ENCODE measurements around the gene VIPAS39. TPM values are rescaled to one million over a fixed set of nuclear protein-coding genes. Genes with fewer than 3 reads are reported as not detected.

VIPAS39 gene
- total RNA-seq, 3 donors from 2014 or later: 17.8 to 23.1 (median 18.0) TPM

DNA sequence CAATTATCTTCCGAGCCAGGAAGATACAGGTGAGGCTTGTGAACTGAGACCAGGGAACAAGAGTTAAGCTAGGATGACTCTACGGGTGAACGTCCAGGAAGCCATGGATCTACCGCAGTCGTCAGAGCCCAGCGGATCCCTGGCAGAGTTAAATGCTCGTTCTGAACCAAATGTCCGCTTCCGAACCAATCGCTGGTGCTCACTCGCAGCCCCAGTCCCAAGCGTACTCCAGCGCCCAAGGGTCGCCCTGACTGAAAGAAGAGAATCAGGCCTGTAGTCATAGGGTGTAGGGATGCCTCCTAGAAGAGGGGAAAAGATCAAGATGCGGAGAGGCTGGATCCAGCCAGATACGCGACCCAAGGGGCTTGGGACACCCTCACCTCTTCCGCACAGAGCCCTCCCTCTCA is 283 bp downstream of the VIPAS39 start:
- H3K4me1 ChIP-seq (ENCODE audit: low read depth): peaks cover 16% of the 10 kb centered on the region
- DNase-seq: no peak
- peak; percentile 11 for ATAC-seq
- no peaks in the 10 kb centered on the region for H3K36me3 ChIP-seq (ENCODE audit: low read depth)
- peak overlapping the region; percentile 94 for H3K4me3 ChIP-seq
- TF ChIP-seq, protein P1, sequence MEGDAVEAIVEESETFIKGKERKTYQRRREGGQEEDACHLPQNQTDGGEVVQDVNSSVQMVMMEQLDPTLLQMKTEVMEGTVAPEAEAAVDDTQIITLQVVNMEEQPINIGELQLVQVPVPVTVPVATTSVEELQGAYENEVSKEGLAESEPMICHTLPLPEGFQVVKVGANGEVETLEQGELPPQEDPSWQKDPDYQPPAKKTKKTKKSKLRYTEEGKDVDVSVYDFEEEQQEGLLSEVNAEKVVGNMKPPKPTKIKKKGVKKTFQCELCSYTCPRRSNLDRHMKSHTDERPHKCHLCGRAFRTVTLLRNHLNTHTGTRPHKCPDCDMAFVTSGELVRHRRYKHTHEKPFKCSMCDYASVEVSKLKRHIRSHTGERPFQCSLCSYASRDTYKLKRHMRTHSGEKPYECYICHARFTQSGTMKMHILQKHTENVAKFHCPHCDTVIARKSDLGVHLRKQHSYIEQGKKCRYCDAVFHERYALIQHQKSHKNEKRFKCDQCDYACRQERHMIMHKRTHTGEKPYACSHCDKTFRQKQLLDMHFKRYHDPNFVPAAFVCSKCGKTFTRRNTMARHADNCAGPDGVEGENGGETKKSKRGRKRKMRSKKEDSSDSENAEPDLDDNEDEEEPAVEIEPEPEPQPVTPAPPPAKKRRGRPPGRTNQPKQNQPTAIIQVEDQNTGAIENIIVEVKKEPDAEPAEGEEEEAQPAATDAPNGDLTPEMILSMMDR (IDR thresholded peaks at IDR 0.05): no peak
- H3K9me3 ChIP-seq: no peaks in the 10 kb centered on the region
- intact Hi-C loops (cut with DNase I, micrococcal nuclease): no loop called here

DNA sequence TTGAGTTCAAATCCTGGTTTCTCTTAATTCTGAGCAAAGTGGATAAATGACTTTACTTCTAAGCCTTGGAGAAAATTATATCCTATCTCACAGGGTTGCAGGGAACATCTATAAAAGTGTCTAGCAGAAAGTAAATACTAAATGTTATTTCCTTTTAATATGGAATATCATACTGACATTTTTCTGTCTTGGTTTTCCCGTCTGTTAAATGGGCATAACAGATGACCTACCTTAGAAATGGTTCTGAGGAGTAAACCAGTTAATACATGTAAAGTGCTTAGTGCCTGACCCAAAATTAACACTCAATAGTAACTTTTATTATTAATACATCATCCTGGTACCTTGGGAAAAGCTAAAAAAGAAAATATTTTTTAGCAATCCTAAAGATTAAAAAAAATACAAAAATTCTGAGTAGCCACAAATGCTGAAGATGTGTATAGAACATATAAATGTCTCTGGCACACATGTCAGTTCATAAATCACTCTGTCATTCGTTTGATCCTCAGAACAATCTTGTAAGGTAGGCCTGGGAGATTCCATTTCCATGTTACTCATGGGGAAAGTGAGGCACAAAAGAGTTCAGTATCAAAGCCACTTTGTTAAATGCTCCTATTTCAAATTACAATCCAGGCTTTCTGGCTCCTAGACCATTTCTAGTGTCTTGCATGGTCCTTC is 1.3 kb downstream of the VIPAS39 start:
- H3K9me3 ChIP-seq: no peaks in the 10 kb centered on the region
- H3K4me1 ChIP-seq (ENCODE audit: low read depth): peaks cover 16% of the 10 kb centered on the region
- ATAC-seq (no peak), DNase-seq (no peak)
- intact Hi-C loops (cut with DNase I, micrococcal nuclease): no loop called here
- H3K4me3 ChIP-seq: no peak overlapping the region
- TF ChIP-seq, protein P1 (IDR thresholded peaks at IDR 0.05): no peak
- H3K36me3 ChIP-seq (ENCODE audit: low read depth): no peaks in the 10 kb centered on the region

DNA sequence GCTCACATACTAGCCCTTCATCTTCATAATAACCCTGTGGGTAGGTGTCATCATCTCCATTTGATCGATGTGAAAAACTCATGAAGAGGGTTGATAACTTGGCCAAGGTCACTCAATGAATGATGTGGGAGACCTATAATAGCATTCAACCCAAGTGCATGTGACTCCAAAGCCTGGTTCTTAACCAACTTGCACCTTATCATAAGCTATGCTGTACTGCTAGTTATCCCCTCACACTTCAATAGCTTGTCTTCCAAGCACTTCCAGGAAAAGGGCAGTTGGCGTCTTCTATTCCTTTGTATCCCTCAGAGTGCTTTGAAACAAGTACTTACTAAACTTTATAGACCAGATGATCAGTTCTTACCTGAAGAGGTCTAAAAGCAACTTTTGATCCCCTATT is 15.2 kb downstream of the VIPAS39 start:
- no peak for DNase-seq
- H3K36me3 ChIP-seq (ENCODE audit: low read depth): peaks cover 12% of the 10 kb centered on the region
- intact Hi-C loops (cut with DNase I, micrococcal nuclease): no loop called here
- H3K4me3 ChIP-seq: no peak overlapping the region
- H3K9me3 ChIP-seq: no peaks in the 10 kb centered on the region
- no peaks in the 10 kb centered on the region for H3K4me1 ChIP-seq (ENCODE audit: low read depth)
- ATAC-seq: no peak
- TF ChIP-seq, protein P1 (IDR thresholded peaks at IDR 0.05): no peak

DNA sequence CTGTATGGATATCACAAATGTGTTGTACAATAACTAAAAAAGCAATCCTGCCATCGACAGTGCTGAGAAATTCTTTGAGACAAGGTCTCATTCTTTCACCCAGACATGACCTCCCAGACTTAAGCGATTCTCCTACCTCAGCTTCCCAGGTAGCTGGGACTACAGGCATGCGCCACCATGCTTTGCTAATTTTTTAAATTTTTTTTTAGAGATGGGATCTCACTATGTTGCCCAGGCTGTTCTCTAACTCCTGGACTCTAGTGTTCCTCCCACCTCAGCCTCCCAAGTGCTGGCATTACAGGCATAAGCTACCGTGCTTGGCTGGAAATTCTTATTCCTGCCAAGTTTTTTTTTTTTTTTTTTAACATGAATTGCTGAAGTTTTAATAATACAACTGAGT is 17.5 kb downstream of the VIPAS39 start:
- H3K4me3 ChIP-seq: no peak overlapping the region
- ATAC-seq (no peak), DNase-seq (no peak)
- no peaks in the 10 kb centered on the region for H3K9me3 ChIP-seq
- intact Hi-C loops (cut with DNase I, micrococcal nuclease): no loop called here
- peaks cover 12% of the 10 kb centered on the region for H3K36me3 ChIP-seq (ENCODE audit: low read depth)
- no peaks in the 10 kb centered on the region for H3K4me1 ChIP-seq (ENCODE audit: low read depth)
- TF ChIP-seq, protein P1 (IDR thresholded peaks at IDR 0.05): no peak

DNA sequence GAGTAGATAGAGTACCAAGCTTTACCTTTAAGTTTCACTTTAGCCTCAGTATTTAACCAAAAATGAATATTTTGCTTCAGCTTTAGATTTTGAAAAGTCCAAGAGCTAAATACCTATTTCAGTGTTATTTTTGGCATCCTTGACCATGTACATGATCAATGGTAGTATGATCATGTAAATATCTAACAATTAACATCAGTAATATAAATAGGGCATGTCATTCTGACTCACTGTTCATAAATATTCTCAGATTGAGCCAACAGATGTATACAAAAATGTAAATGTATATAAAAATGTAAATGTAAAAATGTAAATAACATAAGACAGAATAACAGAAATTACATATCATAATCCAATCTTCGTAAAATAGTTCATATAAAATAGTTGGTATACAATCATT is 18.8 kb downstream of the VIPAS39 start:
- peaks cover 12% of the 10 kb centered on the region for H3K36me3 ChIP-seq (ENCODE audit: low read depth)
- ATAC-seq: no peak
- no peak overlapping the region for H3K4me3 ChIP-seq
- TF ChIP-seq, protein P1 (IDR thresholded peaks at IDR 0.05): no peak
- H3K4me1 ChIP-seq (ENCODE audit: low read depth): no peaks in the 10 kb centered on the region
- H3K9me3 ChIP-seq: no peaks in the 10 kb centered on the region
- DNase-seq: no peak
- intact Hi-C loops (cut with DNase I, micrococcal nuclease): no loop called here

DNA sequence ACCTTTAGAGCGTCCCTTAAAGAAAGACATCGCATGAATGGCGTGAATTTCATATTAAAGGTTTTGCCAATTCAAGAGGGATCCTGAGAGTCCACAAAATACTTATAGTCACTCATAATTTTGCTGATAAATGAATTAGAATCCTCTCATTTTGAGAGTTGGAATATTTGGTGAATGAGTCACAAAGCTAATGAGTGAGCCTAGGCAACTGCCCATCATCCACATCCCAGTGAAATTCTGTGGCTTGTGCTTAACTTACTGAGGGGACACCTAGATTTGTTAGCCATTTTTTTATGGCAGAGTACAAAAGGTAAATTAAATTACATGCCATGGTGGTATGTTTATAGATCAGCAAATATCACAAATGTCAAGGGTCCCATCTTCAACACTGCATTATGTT is 21.4 kb downstream of the VIPAS39 start:
- ATAC-seq (no peak), DNase-seq (no peak)
- Histone ChIP-seq H3K9me3 (no peaks in the 10 kb centered on the region), H3K4me1 (ENCODE audit: low read depth) (no peaks in the 10 kb centered on the region), H3K36me3 (ENCODE audit: low read depth) (no peaks in the 10 kb centered on the region), H3K4me3 (no peak overlapping the region)
- TF ChIP-seq, protein P1 (IDR thresholded peaks at IDR 0.05): no peak
- intact Hi-C loops (cut with DNase I, micrococcal nuclease): no loop called here
